BLaER1 treated with 17β-estradiol and CSF1 and Interleukin-3, amounts not matched to agents 10 nM and 100 nM (cell line): ENCODE data around the gene CLK2.

Experiments used
- H3K27ac ChIP-seq, 11 experiments: shearing (Covaris generic); formaldehyde crosslinking; 2 replicates each; pipeline ENCODE4 v1.8.1; 2022
- H3K27me3 ChIP-seq, 11 experiments: shearing (Covaris generic); formaldehyde crosslinking; 2 replicates each; pipeline ENCODE4 v1.8.1; 2022
- H3K36me3 ChIP-seq, 11 experiments: shearing (Covaris generic); formaldehyde crosslinking; 2 replicates each; pipeline ENCODE4 v1.8.1; 2022
- H3K4me1 ChIP-seq, 10 experiments: shearing (Covaris generic); formaldehyde crosslinking; 2 replicates each; pipeline ENCODE4 v1.8.1; 2022
- H3K4me2 ChIP-seq, 11 experiments: shearing (Covaris generic); formaldehyde crosslinking; 2 replicates each; pipeline ENCODE4 v1.8.1; 2022
- H3K4me3 ChIP-seq, 10 experiments: shearing (Covaris generic); formaldehyde crosslinking; 2 replicates each; pipeline ENCODE4 v1.8.1; 2022
- H3K9ac ChIP-seq, 11 experiments: shearing (Covaris generic); formaldehyde crosslinking; 2 replicates each; pipeline ENCODE4 v1.8.1; 2022
- H3K9me3 ChIP-seq, 11 experiments: shearing (Covaris generic); formaldehyde crosslinking; replicated peaks in 1 of 11; 2 replicates each; pipeline ENCODE4 v1.8.1; 2022
- H4K20me1 ChIP-seq, 11 experiments: shearing (Covaris generic); formaldehyde crosslinking; 2 replicates each; pipeline ENCODE4 v1.8.1; 2022
- Cebpa-rat ChIP-seq, 11 experiments: shearing (Covaris generic); IDR thresholded peaks; 2 replicates each; pipeline ENCODE4 v1.8.1; 2022

Gene CLK2

DNA sequence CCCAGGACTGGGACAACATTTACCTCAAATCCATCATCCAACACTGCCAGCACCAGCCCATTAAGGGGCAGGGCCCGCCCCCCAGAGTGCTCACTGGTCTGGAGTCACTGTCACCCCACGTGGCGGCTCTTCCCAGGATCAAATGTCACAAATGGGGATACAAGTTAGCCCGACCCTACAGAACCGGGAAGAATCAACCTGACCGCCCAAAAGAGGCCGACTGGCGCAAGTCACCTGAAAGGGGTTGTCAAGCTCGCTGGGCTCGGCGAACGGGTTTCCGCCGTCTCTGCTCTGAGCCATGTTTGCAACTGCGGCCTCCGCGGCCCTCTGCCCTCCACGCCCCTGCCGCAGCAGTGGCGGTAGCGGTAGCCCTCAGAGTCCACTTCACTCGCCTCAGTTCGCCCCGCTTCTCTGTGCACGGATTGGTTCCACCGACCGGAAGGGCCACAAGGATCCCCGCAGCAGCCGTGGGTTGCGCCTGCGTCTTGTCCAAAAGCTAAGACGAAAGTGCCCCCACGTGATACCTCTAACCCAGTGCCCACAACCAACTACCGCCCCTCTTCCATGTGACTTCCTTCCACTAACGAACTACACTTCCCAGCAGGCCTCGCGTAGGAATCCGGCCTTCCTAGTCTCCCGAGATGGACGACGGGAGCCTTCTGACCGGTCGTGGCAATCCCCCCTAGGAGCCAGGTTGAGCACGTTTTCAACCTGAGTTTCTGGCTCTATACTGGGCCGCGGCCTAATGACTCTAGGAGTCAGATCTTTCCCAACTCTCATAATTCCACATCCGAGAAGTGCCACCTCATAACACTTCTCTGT is 11.2 kb downstream of the CLK2 start, which contains the start of gene SCAMP3:
TSS of gene SCAMP3 (minus strand) at position 509 of the 822 bp plus-strand sequence. CDS start at position 300, 209 bp downstream.
- H3K9me3 ChIP-seq = no peaks in the 10 kb centered on the region
- H3K4me3 ChIP-seq = peak within 1 kb of the TSS; percentile 80 to 99 (median 89)

GRCh38 chr1:155261493-155261851 is 11.8 kb downstream of the CLK2 start:
- peaks cover 14 to 30% (median 23%) of the 10 kb centered on the region in 10 experiments for H3K4me1 ChIP-seq
- H3K27me3 ChIP-seq = no peaks in the 10 kb centered on the region
- H3K4me3 ChIP-seq = peak overlapping the region; percentile 80 to 99 (median 89)
- H3K9ac ChIP-seq = peak overlapping the region; percentile 77 to 92 (median 86)
- peak overlapping the region; percentile 85 to 99 (median 96) for H3K4me2 ChIP-seq
- H4K20me1 ChIP-seq = peaks cover 0 to 30% (median 8%) of the 10 kb centered on the region in 11 experiments; a peak in 12 of 22 replicates
- no peaks in the 10 kb centered on the region for H3K9me3 ChIP-seq
- H3K27ac ChIP-seq = peak overlapping the region; percentile 62 to 85 (median 79)
- peaks cover 73 to 85% (median 78%) of the 10 kb centered on the region in 11 experiments for H3K36me3 ChIP-seq
- TF ChIP-seq Cebpa-rat (IDR thresholded peaks at IDR 0.05) = no peak

More for the DNA sequence above, 11.2 kb downstream of the CLK2 start, which contains the start of gene SCAMP3:
- TF ChIP-seq Cebpa-rat (IDR thresholded peaks at IDR 0.05) = no peak
- Histone ChIP-seq H3K4me1 (peaks cover 14 to 28% (median 22%) of the 10 kb centered on the region in 10 experiments), H3K9ac (peak within 1 kb of the TSS; percentile 77 to 92 (median 86)), H3K4me2 (peak within 1 kb of the TSS; percentile 85 to 99 (median 96)), H3K36me3 (peaks cover 73 to 85% (median 78%) of the 10 kb centered on the region in 11 experiments), H4K20me1 (peaks cover 0 to 33% (median 13%) of the 10 kb centered on the region in 11 experiments; a peak in 13 of 22 replicates), H3K27me3 (no peaks in the 10 kb centered on the region), H3K27ac (peak within 1 kb of the TSS; percentile 62 to 85 (median 79))

- Histone ChIP-seq H3K4me1 (peaks cover 24 to 42% (median 34%) of the 10 kb centered on the region in 10 experiments), H3K36me3 (peaks cover 62 to 78% (median 67%) of the 10 kb centered on the region in 11 experiments), H3K27me3 (no peaks in the 10 kb centered on the region), H3K4me3 (peak overlapping the region in 6 of 10 experiments; percentile 1 to 99 (median 90); a peak in 7 of 20 replicates), H3K27ac (no peak overlapping the region), H3K9ac (peak overlapping the region in 10 of 11 experiments; percentile 77 to 92 (median 86); a peak in 15 of 22 replicates), H3K4me2 (peak overlapping the region; percentile 85 to 99 (median 96)), H4K20me1 (peaks cover 0 to 37% (median 6%) of the 10 kb centered on the region in 11 experiments; a peak in 10 of 22 replicates), H3K9me3 (no peaks in the 10 kb centered on the region)
- no peak for TF ChIP-seq Cebpa-rat (IDR thresholded peaks at IDR 0.05)
Measured at GRCh38 chr1:155260276-155260675, 13.0 kb downstream of the CLK2 start.

DNA sequence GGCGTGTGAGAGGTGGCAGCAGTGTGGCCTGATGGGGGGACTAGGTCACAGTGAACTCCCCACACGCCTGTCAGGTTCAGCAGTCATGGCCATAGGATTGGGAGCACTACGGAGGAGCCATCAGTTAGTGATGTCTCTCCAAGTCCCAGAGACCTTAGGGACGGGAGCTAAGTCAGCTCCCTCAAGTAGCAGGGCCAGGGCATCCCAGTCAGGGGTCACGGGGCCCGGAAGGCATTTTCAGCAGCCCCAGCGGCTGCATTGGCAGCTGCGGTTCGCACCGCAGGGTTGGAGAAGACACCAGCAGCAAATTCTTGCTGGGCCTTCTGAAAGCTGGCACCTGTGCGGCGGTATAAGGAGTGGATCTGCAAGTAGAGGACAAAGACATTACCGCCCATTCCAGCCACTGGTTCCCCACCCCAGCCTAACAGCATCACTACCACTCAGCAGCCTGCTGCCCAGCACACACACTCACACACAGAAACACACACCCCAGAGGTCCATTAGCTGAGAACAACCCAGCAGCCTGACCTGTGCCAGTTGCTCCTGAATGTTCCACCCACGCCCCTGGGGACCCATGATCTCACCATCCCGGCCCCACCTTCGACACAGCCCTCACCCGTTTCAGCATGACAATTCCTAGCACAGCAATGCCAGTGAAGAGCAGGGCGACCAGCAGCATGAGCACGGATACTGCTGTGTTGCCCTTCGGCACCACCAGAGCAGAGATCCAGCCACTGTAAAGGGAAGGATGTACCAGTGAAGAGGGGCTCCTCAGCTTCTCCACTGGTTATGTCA is 17.0 kb downstream of the CLK2 start:
- no peak for TF ChIP-seq Cebpa-rat (IDR thresholded peaks at IDR 0.05)

GRCh38 chr1:155255243-155256007 is 17.9 kb downstream of the CLK2 start, which contains the start of gene ENTREP3:
TSS of gene ENTREP3 (minus strand) at chr1:155255483. CDS start at chr1:155254877, 606 bp downstream.
- H3K27ac ChIP-seq = peak within 1 kb of the TSS; percentile 69 to 88 (median 78)
- peak within 1 kb of the TSS; percentile 90 to 100 (median 100) for H3K4me2 ChIP-seq
- no peaks in the 10 kb centered on the region for H3K27me3 ChIP-seq
- no peaks in the 10 kb centered on the region for H3K9me3 ChIP-seq
- peaks cover 35 to 48% (median 39%) of the 10 kb centered on the region in 11 experiments for H3K36me3 ChIP-seq
- TF ChIP-seq Cebpa-rat (IDR thresholded peaks at IDR 0.05) = no peak
- peaks cover 0 to 24% (median 3%) of the 10 kb centered on the region in 11 experiments; a peak in 9 of 22 replicates for H4K20me1 ChIP-seq
- peak within 1 kb of the TSS; percentile 68 to 85 (median 74) for H3K4me3 ChIP-seq
- H3K4me1 ChIP-seq = peaks cover 44 to 59% (median 53%) of the 10 kb centered on the region in 10 experiments
- peak within 1 kb of the TSS; percentile 72 to 92 (median 83) for H3K9ac ChIP-seq

More for the DNA sequence above, 17.0 kb downstream of the CLK2 start:
- Histone ChIP-seq H3K9ac (peak overlapping the region; percentile 72 to 92 (median 83); a peak in 21 of 22 replicates), H3K4me2 (peak overlapping the region; percentile 90 to 100 (median 100)), H4K20me1 (peaks cover 0 to 32% (median 4%) of the 10 kb centered on the region in 11 experiments; a peak in 10 of 22 replicates), H3K27ac (peak overlapping the region in 10 of 11 experiments; percentile 69 to 88 (median 79); a peak in 16 of 22 replicates), H3K4me1 (peaks cover 47 to 62% (median 55%) of the 10 kb centered on the region in 10 experiments), H3K27me3 (no peaks in the 10 kb centered on the region), H3K4me3 (peak overlapping the region; percentile 68 to 85 (median 74); a peak in 17 of 20 replicates), H3K9me3 (no peaks in the 10 kb centered on the region), H3K36me3 (peaks cover 36 to 52% (median 40%) of the 10 kb centered on the region in 11 experiments)

DNA sequence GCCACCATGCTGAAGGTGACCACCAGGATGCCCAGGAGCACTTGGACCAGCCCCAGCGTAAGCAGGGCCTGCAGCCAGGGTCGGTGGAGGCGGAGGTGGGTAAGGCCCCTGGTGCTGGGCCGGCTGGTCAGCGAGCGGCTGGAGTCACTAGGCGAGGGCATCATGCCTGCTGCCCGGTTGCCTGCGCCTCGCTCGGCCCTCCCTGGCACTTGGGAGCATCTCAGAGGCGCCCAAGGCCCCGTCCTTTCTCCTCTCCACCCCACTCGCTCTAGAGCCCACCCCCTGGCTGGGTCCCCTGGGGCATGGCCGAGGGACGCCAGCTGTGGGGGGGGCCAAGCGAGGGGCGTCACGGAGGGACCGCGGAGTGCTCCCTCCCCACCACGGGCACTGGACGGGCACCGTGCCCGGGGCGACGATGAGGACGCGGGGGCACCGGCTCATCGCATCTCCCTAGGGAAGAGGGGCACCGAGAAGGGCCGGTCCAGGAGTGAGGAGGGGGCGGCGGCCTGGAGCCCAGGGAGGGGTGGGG is 18.5 kb downstream of the CLK2 start:
- Histone ChIP-seq H3K36me3 (peaks cover 29 to 42% (median 33%) of the 10 kb centered on the region in 11 experiments), H3K4me2 (peak overlapping the region; percentile 90 to 100 (median 100)), H3K9me3 (no peaks in the 10 kb centered on the region), H3K9ac (peak overlapping the region; percentile 72 to 92 (median 83)), H3K27me3 (no peaks in the 10 kb centered on the region), H3K4me3 (peak overlapping the region; percentile 68 to 85 (median 74)), H4K20me1 (peaks cover 0 to 18% (median 0%) of the 10 kb centered on the region in 11 experiments; a peak in 5 of 22 replicates), H3K4me1 (peaks cover 45 to 59% (median 54%) of the 10 kb centered on the region in 10 experiments), H3K27ac (peak overlapping the region; percentile 69 to 88 (median 78); a peak in 21 of 22 replicates)
- TF ChIP-seq Cebpa-rat (IDR thresholded peaks at IDR 0.05) = no peak

- H3K4me2 ChIP-seq = peak overlapping the region; percentile 90 to 100 (median 100)
- peaks cover 25 to 37% (median 28%) of the 10 kb centered on the region in 11 experiments for H3K36me3 ChIP-seq
- H3K4me3 ChIP-seq = peak overlapping the region; percentile 68 to 85 (median 74)
- no peak for TF ChIP-seq Cebpa-rat (IDR thresholded peaks at IDR 0.05)
- H4K20me1 ChIP-seq = peaks cover 0 to 15% (median 0%) of the 10 kb centered on the region in 11 experiments; a peak in 5 of 22 replicates
- no peaks in the 10 kb centered on the region for H3K9me3 ChIP-seq
- H3K27ac ChIP-seq = peak overlapping the region in 9 of 11 experiments; percentile 69 to 81 (median 78); a peak in 17 of 22 replicates
- H3K9ac ChIP-seq = peak overlapping the region; percentile 72 to 92 (median 83)
- no peaks in the 10 kb centered on the region for H3K27me3 ChIP-seq
- H3K4me1 ChIP-seq = peaks cover 47 to 64% (median 57%) of the 10 kb centered on the region in 10 experiments
Measured at GRCh38 chr1:155254228-155254713, 19.0 kb downstream of the CLK2 start.
